IMR-90 (cell line): ENCODE results near the gene CCDC142. TPM values are rescaled to one million over a fixed set of nuclear protein-coding genes. Genes with fewer than 3 reads are reported as not detected.

Experiments
- ATAC-seq: fragments of 200-7000 bp; cut with Tn5 transposase; 2 replicates; pipeline ENCODE4 v1.9.1; 2020; ENCODE audit warnings: low read depth, mild to moderate bottlenecking, moderate library complexity
- BruUV-seq: library from RNA; stranded (reverse); fragments of 400-500 nt; replicated peaks from 2 replicates; lab custom pipeline; 2021; lab: Mats Ljungman, UMichigan
- CTCF ChIA-PET: fragments of 300-600 bp; formaldehyde crosslinking; extraction: SDS; loops from one replicate; lab custom pipeline; 2021; ENCODE audit warnings: antibody characterized with exemption; lab: Yijun Ruan, JAX
- POLR2A ChIA-PET: fragments of 300-600 bp; sonication (Branson Sonifier 250); formaldehyde crosslinking; loops from one replicate; lab custom pipeline; 2022; ENCODE audit warnings: antibody characterized with exemption; ENCODE audit not compliant: unreplicated experiment; lab: Charles Lee
- DNase-seq: peaks from one replicate; pipeline ENCODE4 v3.0.0; 2013
- H2AFZ ChIP-seq: replicated peaks from 2 replicates; pipeline ENCODE3; 2013; ENCODE audit warnings: low read length, mild to moderate bottlenecking; ENCODE audit not compliant: poor library complexity
- H2AK5ac ChIP-seq: 2 replicates; pipeline ENCODE4 v1.6.1; 2013; ENCODE audit warnings: low read depth, low read length, inconsistent platforms
- H2AK9ac ChIP-seq: replicated peaks from 2 replicates; pipeline ENCODE3; 2013; ENCODE audit warnings: mild to moderate bottlenecking, low read depth, low read length, moderate library complexity; ENCODE audit not compliant: poor library complexity
- H2BK120ac ChIP-seq: 2 replicates; pipeline ENCODE4 v1.6.1; 2013; ENCODE audit warnings: low read depth, low read length, inconsistent platforms
- H2BK15ac ChIP-seq: 3 replicates; pipeline ENCODE4 v1.6.1; 2013; ENCODE audit warnings: low read depth, low read length, inconsistent platforms
- H2BK20ac ChIP-seq: 2 replicates; pipeline ENCODE4 v1.6.1; 2013; ENCODE audit warnings: low read depth, mild to moderate bottlenecking, inconsistent platforms, low read length, moderate library complexity
- H2BK5ac ChIP-seq: 2 replicates; pipeline ENCODE4 v1.6.1; 2013; ENCODE audit warnings: mild to moderate bottlenecking, low read depth, low read length, inconsistent platforms; ENCODE audit not compliant: poor library complexity, severe bottlenecking
- H3K14ac ChIP-seq: replicated peaks from 2 replicates; pipeline ENCODE4 v1.6.1; 2013; ENCODE audit warnings: low read depth, low read length, inconsistent platforms
- H3K18ac ChIP-seq: 2 replicates; pipeline ENCODE4 v1.6.1; 2013; ENCODE audit warnings: low read depth, low read length, control low read depth
- H3K23ac ChIP-seq: 2 replicates; pipeline ENCODE4 v1.6.1; 2013; ENCODE audit warnings: low read depth, low read length, inconsistent platforms
- H3K27ac ChIP-seq: 2 replicates; pipeline ENCODE4 v1.5.1; 2013; ENCODE audit warnings: mild to moderate bottlenecking, control low read depth, low read length; ENCODE audit not compliant: insufficient read depth
- H3K27me3 ChIP-seq: 2 replicates; pipeline ENCODE4 v1.6.1; 2013; ENCODE audit warnings: low read length; ENCODE audit not compliant: control insufficient read depth, insufficient read depth
- H3K36me3 ChIP-seq: 2 replicates; pipeline ENCODE4 v1.6.1; 2013; ENCODE audit warnings: low read length, mixed read lengths; ENCODE audit not compliant: control insufficient read depth, insufficient read depth
- H3K4ac ChIP-seq: 2 replicates; pipeline ENCODE4 v1.6.1; 2013; ENCODE audit warnings: low read depth, low read length, inconsistent platforms
- H3K4me1 ChIP-seq: 2 replicates; pipeline ENCODE4 v1.6.1; 2013; ENCODE audit warnings: low read length, mixed read lengths; ENCODE audit not compliant: control insufficient read depth, insufficient read depth
- H3K4me2 ChIP-seq: 2 replicates; pipeline ENCODE4 v1.6.1; 2013; ENCODE audit warnings: low read depth, mild to moderate bottlenecking, control low read depth, low read length, moderate library complexity
- H3K4me3 ChIP-seq: 2 replicates; pipeline ENCODE4 v1.5.1; 2013; ENCODE audit warnings: low read depth, mild to moderate bottlenecking, control low read depth, low read length, moderate library complexity; ENCODE audit not compliant: insufficient read depth
- H3K56ac ChIP-seq: 2 replicates; pipeline ENCODE4 v1.6.1; 2013; ENCODE audit warnings: low read length, inconsistent platforms; ENCODE audit not compliant: insufficient read depth; ENCODE audit errors: extremely low read depth
- H3K79me1 ChIP-seq, 2 experiments: 2 replicates each; pipeline ENCODE4 v1.6.1; 2013; ENCODE audit warnings: low read length in 2 of 2, inconsistent platforms in 1 of 2, low read depth in 1 of 2
- H3K9ac ChIP-seq: 2 replicates; pipeline ENCODE4 v1.6.1; 2013; ENCODE audit warnings: low read depth, low read length, control low read depth
- H3K9me1 ChIP-seq: 2 replicates; pipeline ENCODE4 v1.6.1; 2013; ENCODE audit warnings: low read length, inconsistent platforms; ENCODE audit not compliant: insufficient read depth
- H3K9me3 ChIP-seq: 2 replicates; pipeline ENCODE4 v1.6.1; 2013; ENCODE audit warnings: low read length; ENCODE audit not compliant: control insufficient read depth, insufficient read depth
- H4K20me1 ChIP-seq: 2 replicates; pipeline ENCODE4 v1.6.1; 2013; ENCODE audit warnings: low read length, inconsistent platforms; ENCODE audit not compliant: insufficient read depth
- H4K5ac ChIP-seq: 2 replicates; pipeline ENCODE4 v1.6.1; 2013; ENCODE audit warnings: mild to moderate bottlenecking, low read depth, low read length, control low read depth
- H4K8ac ChIP-seq, 2 experiments: 2 replicates each; pipeline ENCODE4 v1.6.1; 2013; ENCODE audit warnings: low read depth in 2 of 2, low read length in 2 of 2, control low read depth in 1 of 2, inconsistent platforms in 1 of 2
- H4K91ac ChIP-seq: 2 replicates; pipeline ENCODE4 v1.6.1; 2013; ENCODE audit warnings: low read depth, low read length, inconsistent platforms; ENCODE audit not compliant: insufficient read depth
- FOS ChIP-seq: fragments of 150-350 bp; IDR thresholded peaks from 2 replicates; pipeline ENCODE4 v1.6.1; 2016; ENCODE audit warnings: low read depth, low read length
- MAFK ChIP-seq: IDR thresholded peaks from 2 replicates; pipeline ENCODE4 v1.6.1; 2012; ENCODE audit warnings: low read depth, low read length, improper control_type of control experiment
- MAZ ChIP-seq: IDR thresholded peaks from 2 replicates; pipeline ENCODE4 v1.6.1; 2012; ENCODE audit warnings: low read depth, mild to moderate bottlenecking, low read length, improper control_type of control experiment, moderate library complexity, borderline replicate concordance
- WGBS, 2 experiments: methylation state at CpG; one replicate each; pipeline versions ENCODE4 v1.1.5 to v1.1.7; 2013; ENCODE audit warnings: missing lambda C conversion rate in 2 of 2; ENCODE audit not compliant: insufficient read length in 1 of 2; ENCODE audit errors: extremely low coverage in 2 of 2; 5-methylcytosine and 5-hydroxymethylcytosine counted together
- dilution Hi-C: fragments of 300-500 bp; cut with HindIII; formaldehyde crosslinking; loops from one replicate; pipeline ENCODE4 v1.14.3; 2018; ENCODE audit warnings: low sequenced_read_pairs; ENCODE audit not compliant: unreplicated experiment
- in situ Hi-C: fragments of 300-500 bp; cut with MboI; formaldehyde crosslinking; loops from 3 replicates; pipeline ENCODE4 v1.14.3; 2019; ENCODE audit warnings: low sequenced_read_pairs, inconsistent platforms, mixed read lengths
- intact Hi-C: fragments of 100-400 bp; cut with micrococcal nuclease; formaldehyde crosslinking; loops from 2 replicates; pipeline ENCODE4 v1.10.0; 2022
- polyA plus RNA-seq, 3 experiments: library from polyadenylated mRNA; depleted of rRNA; stranded (reverse); fragments of >200 nt; gene quantifications; 2 replicates each; pipeline ENCODE4 v1.2.3, GENCODE V29; 2012; ENCODE audit warnings: low replicate concordance in 1 of 3
- total RNA-seq: library from RNA; depleted of rRNA; stranded (reverse); fragments of >200 nt; gene quantifications from 2 replicates; pipeline ENCODE4 v1.2.3, GENCODE V29; 2012

CCDC142 gene
- total and polyA plus RNA-seq, 2 of the 4 experiments (the other 2 are of a cell fraction), result 8.4 to 14.0 TPM

- no TSS peak for BruUV-seq
These were observed 44.5 kb downstream of the CCDC142 start for GRCh38 chr2:74438248-74438647.

More at GRCh38 chr2:74438248-74438647, 44.5 kb downstream of the CCDC142 start:
- ChIA-PET POLR2A (no interaction called here), CTCF (no interaction called here)
- H3K79me1 ChIP-seq, result peaks cover 23 to 50% of the 10 kb centered on the region in 2 experiments
- DNase-seq, result no peak
- H3K9me3 ChIP-seq, result no peaks in the 10 kb centered on the region
- no peak overlapping the region for H3K4me3 ChIP-seq
- TF ChIP-seq FOS (no peak), MAFK (no peak), MAZ (no peak)
- 0 out of 2 replicates have a peak overlapping the region, but pooled peaks have one; percentile 28 for H3K14ac ChIP-seq
- no peak overlapping the region; the same call in 1 of the 2 replicates for H2BK20ac ChIP-seq
- intact Hi-C loops, result no loop called here
- no peaks in the 10 kb centered on the region for H3K27me3 ChIP-seq
- ATAC-seq, result no peak
- H3K9ac ChIP-seq, result no peak overlapping the region
- no peak overlapping the region for H4K8ac ChIP-seq
- no peak overlapping the region for H4K5ac ChIP-seq
- no peak overlapping the region for H3K56ac ChIP-seq
- no peak overlapping the region for H2AFZ ChIP-seq
- in situ Hi-C loops, result no loop called here
- H2BK15ac ChIP-seq, result no peak overlapping the region
- no peak overlapping the region for H2AK9ac ChIP-seq
- dilution Hi-C loops, result no loop called here
- no peak overlapping the region for H4K91ac ChIP-seq
- H3K4ac ChIP-seq, result no peak overlapping the region
- no peak overlapping the region for H3K27ac ChIP-seq
- H3K18ac ChIP-seq, result no peak overlapping the region
- WGBS, 2 experiments, result no CpG with 5 or more reads among the region's 1 CpG
- peak overlapping the region; percentile 35; the same call in 1 of the 2 replicates for H3K23ac ChIP-seq
- H2BK5ac ChIP-seq, result no peak overlapping the region
- H2BK120ac ChIP-seq, result no peak overlapping the region
- 0 out of 2 replicates have a peak overlapping the region, but pooled peaks have one; percentile 9 for H2AK5ac ChIP-seq
- no peaks in the 10 kb centered on the region; the same call in 1 of the 2 replicates for H3K36me3 ChIP-seq
- H3K9me1 ChIP-seq, result peaks cover 21% of the 10 kb centered on the region
- H3K4me1 ChIP-seq, result peaks cover 23% of the 10 kb centered on the region
- no peak overlapping the region for H3K4me2 ChIP-seq
- H4K20me1 ChIP-seq, result 0 out of 2 replicates have a peak, but pooled peaks cover 3% of the 10 kb centered on the region
